ENCODE data around the gene DONSON.
"Not testable (repeated sequence)": the region's sequence is repeated elsewhere in the genome, so short reads cannot be mapped to it uniquely, and the experiment has no call there.

The DONSON gene

GRCh38 chr21:33588485-33589335 is at the start of gene DONSON:
Gene DONSON (minus strand): TSS chr21:33588684. CDS start chr21:33588641, 43 bp downstream.
- peak; percentile 19 to 91 (median 74) for DNase-seq

- DNase-seq: no peak
Observed at GRCh38 chr21:33634254-33634653, 45.8 kb upstream of the DONSON start.

- not testable (repeated sequence) for DNase-seq
Observed at GRCh38 chr21:33626151-33626550, 37.7 kb upstream of the DONSON start.

GRCh38 chr21:33622253-33622652 is 33.8 kb upstream of the DONSON start:
- DNase-seq: no peak

GRCh38 chr21:33619726-33620125 is 31.2 kb upstream of the DONSON start:
- DNase-seq: no peak

- no peak for DNase-seq
Observed at GRCh38 chr21:33618407-33618806, 29.9 kb upstream of the DONSON start.

GRCh38 chr21:33617565-33617964 is 29.1 kb upstream of the DONSON start:
- not testable (repeated sequence) for DNase-seq

GRCh38 chr21:33611006-33611744 is 22.7 kb upstream of the DONSON start:
- no peak for DNase-seq

- DNase-seq: no peak
Observed at GRCh38 chr21:33608559-33608958, 20.1 kb upstream of the DONSON start.

- DNase-seq: no peak
Observed at GRCh38 chr21:33598051-33598450, 9.6 kb upstream of the DONSON start.

- DNase-seq: peak in 23 of 56 donors; percentile 3 to 57 (median 39)
Observed at GRCh38 chr21:33587792-33588484, 546 bp downstream of the DONSON start.

- DNase-seq: no peak
Observed at GRCh38 chr21:33586927-33587326, 1.6 kb downstream of the DONSON start.

- DNase-seq: no peak
Observed at GRCh38 chr21:33584455-33584854, 4.0 kb downstream of the DONSON start.

GRCh38 chr21:33578959-33579542 is 9.4 kb downstream of the DONSON start:
- no peak for DNase-seq

- no peak for DNase-seq
Observed at GRCh38 chr21:33578214-33578613, 10.3 kb downstream of the DONSON start.

- not testable (repeated sequence) for DNase-seq
Observed at GRCh38 chr21:33576741-33577141, 11.7 kb downstream of the DONSON start.

GRCh38 chr21:33572350-33572749 is 16.1 kb downstream of the DONSON start:
- DNase-seq: no peak

- no peak for DNase-seq
Observed at GRCh38 chr21:33569991-33570390, 18.5 kb downstream of the DONSON start.

GRCh38 chr21:33568448-33568847 is 20.0 kb downstream of the DONSON start:
- DNase-seq: no peak

- no peak for DNase-seq
Observed at GRCh38 chr21:33567914-33568313, 20.6 kb downstream of the DONSON start.

GRCh38 chr21:33566514-33566913 is 22.0 kb downstream of the DONSON start:
- no peak for DNase-seq

GRCh38 chr21:33562389-33562788 is 26.1 kb downstream of the DONSON start:
- no peak for DNase-seq
